Osteoblast (primary cell): Measurements from ENCODE around the gene SLC51B. TPM values are rescaled to one million over a fixed set of nuclear protein-coding genes. Genes with fewer than 3 reads are reported as not detected.

Experiments
- DNase-seq: peaks from one replicate; pipeline ENCODE4 v3.0.0; 2011; ENCODE audit warnings: low spot score, mixed read lengths; ENCODE audit not compliant: insufficient read length; ENCODE audit errors: missing footprints
- H2AFZ ChIP-seq: 2 replicates; pipeline ENCODE4 v1.6.0; 2011; ENCODE audit warnings: mild to moderate bottlenecking, low read length
- H3K27ac ChIP-seq: 2 replicates; pipeline ENCODE4 v1.5.1; 2011; ENCODE audit warnings: mild to moderate bottlenecking, low read depth, low read length, moderate library complexity
- H3K27me3 ChIP-seq: 2 replicates; pipeline ENCODE4 v1.6.0; 2012; ENCODE audit warnings: mild to moderate bottlenecking, control low read depth, inconsistent platforms, low read length, moderate library complexity; ENCODE audit not compliant: insufficient read depth
- H3K36me3 ChIP-seq: 2 replicates; pipeline ENCODE4 v1.5.1; 2011; ENCODE audit warnings: mild to moderate bottlenecking, low read length, control low read depth, moderate library complexity; ENCODE audit not compliant: insufficient read depth
- H3K4me1 ChIP-seq: 2 replicates; pipeline ENCODE4 v1.5.1; 2011; ENCODE audit warnings: mild to moderate bottlenecking, low read length, control low read depth, moderate library complexity; ENCODE audit not compliant: insufficient read depth
- H3K4me2 ChIP-seq: 2 replicates; pipeline ENCODE4 v1.6.0; 2011; ENCODE audit warnings: mild to moderate bottlenecking, low read length; ENCODE audit not compliant: insufficient read depth
- H3K4me3 ChIP-seq: fragments of 200-600 bp; sonication (generic); 3 replicates; pipeline ENCODE4 v1.5.1; 2012; ENCODE audit warnings: mild to moderate bottlenecking, low read length, inconsistent platforms; ENCODE audit not compliant: insufficient read depth
- H3K79me2 ChIP-seq: 2 replicates; pipeline ENCODE4 v1.6.0; 2012; ENCODE audit warnings: mild to moderate bottlenecking, low read length, control low read depth, inconsistent platforms; ENCODE audit not compliant: insufficient read depth
- H3K9me3 ChIP-seq: 2 replicates; pipeline ENCODE4 v1.5.1; 2011; ENCODE audit warnings: low read depth, low read length, control low read depth
- H4K20me1 ChIP-seq: 2 replicates; pipeline ENCODE4 v1.6.0; 2012; ENCODE audit warnings: mild to moderate bottlenecking, low read length, control low read depth; ENCODE audit not compliant: insufficient read depth
- total RNA-seq: library from RNA; depleted of rRNA; stranded (reverse); fragments of >200 nt; gene quantifications from 2 replicates; pipeline ENCODE4 v1.2.3, GENCODE V29; 2012
- TF ChIP-seq, protein P1 (sequence below): IDR thresholded peaks from 2 replicates; pipeline ENCODE4 v1.5.1; 2011; ENCODE audit warnings: mild to moderate bottlenecking, low read depth, low read length, moderate library complexity; ENCODE audit errors: extremely low read depth

SLC51B gene
- total RNA-seq, 1 donor = not detected

DNA sequence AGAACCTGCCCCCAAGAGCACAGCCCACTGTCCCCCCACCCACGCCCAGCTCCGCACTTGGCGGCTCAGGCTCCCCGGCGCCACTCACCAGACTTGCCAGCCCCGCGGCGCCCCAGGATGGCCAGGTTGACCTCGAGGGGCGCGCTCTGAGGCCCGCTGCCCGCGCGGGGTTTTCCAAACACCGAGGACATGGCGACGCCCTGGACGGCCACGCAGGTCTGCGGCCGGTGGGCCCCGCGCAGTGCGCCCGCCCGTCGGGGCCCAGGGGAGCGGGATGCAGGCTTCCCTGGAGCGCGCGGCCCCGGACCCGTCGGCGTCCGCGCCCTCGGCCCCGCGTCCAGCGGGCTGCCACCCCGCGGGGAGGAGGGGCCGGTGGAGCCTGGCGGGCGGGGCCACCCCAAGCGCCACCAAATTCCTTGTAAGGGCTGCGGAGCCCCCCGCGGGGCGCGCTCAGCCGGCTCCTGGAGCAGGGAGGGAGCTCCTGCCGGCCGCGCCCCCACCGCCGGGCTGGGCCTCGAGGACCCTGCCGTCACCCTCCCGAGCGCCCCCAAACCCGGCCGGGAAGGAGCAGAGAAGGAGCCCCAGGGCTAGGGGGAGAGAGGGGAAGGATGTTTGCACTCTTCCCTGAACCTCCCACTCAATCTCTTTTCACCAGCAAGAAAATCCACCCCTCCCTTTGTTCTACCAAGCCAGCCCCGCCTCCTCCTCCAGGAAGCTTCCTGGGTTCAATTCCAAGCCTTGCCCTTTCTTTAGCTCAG, 22.6 kb downstream of the SLC51B start, which contains the start of gene RASL12:
TSS of gene RASL12 (minus strand) at position 347 of the 758 bp plus-strand sequence. CDS start at position 191, 156 bp downstream.
- H3K4me2 ChIP-seq = no peak within 1 kb of the TSS
- H3K4me1 ChIP-seq = peaks cover 25% of the 10 kb centered on the region

GRCh38 chr15:65068403-65068788, 23.2 kb downstream of the SLC51B start:
- Histone ChIP-seq H4K20me1 (no peaks in the 10 kb centered on the region), H3K4me3 (no peak overlapping the region), H3K27ac (no peak overlapping the region), H3K9me3 (no peaks in the 10 kb centered on the region), H2AFZ (no peak overlapping the region), H3K4me2 (no peak overlapping the region), H3K27me3 (peaks cover 42% of the 10 kb centered on the region), H3K79me2 (no peaks in the 10 kb centered on the region), H3K36me3 (no peaks in the 10 kb centered on the region), H3K4me1 (peaks cover 25% of the 10 kb centered on the region)
- DNase-seq = peak; percentile 64
- TF ChIP-seq, protein P1, sequence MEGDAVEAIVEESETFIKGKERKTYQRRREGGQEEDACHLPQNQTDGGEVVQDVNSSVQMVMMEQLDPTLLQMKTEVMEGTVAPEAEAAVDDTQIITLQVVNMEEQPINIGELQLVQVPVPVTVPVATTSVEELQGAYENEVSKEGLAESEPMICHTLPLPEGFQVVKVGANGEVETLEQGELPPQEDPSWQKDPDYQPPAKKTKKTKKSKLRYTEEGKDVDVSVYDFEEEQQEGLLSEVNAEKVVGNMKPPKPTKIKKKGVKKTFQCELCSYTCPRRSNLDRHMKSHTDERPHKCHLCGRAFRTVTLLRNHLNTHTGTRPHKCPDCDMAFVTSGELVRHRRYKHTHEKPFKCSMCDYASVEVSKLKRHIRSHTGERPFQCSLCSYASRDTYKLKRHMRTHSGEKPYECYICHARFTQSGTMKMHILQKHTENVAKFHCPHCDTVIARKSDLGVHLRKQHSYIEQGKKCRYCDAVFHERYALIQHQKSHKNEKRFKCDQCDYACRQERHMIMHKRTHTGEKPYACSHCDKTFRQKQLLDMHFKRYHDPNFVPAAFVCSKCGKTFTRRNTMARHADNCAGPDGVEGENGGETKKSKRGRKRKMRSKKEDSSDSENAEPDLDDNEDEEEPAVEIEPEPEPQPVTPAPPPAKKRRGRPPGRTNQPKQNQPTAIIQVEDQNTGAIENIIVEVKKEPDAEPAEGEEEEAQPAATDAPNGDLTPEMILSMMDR = no peak

More for the DNA sequence above, 22.6 kb downstream of the SLC51B start, which contains the start of gene RASL12:
- Histone ChIP-seq H2AFZ (no peak within 1 kb of the TSS), H4K20me1 (no peaks in the 10 kb centered on the region), H3K27me3 (peaks cover 42% of the 10 kb centered on the region), H3K9me3 (no peaks in the 10 kb centered on the region), H3K36me3 (no peaks in the 10 kb centered on the region), H3K4me3 (peak within 1 kb of the TSS; percentile 22), H3K27ac (no peak within 1 kb of the TSS), H3K79me2 (no peaks in the 10 kb centered on the region)
- DNase-seq = no peak
- TF ChIP-seq, protein P1 = no peak

- Histone ChIP-seq H3K4me3 (no peak overlapping the region), H3K79me2 (no peaks in the 10 kb centered on the region), H3K36me3 (no peaks in the 10 kb centered on the region), H3K27me3 (peaks cover 36% of the 10 kb centered on the region), H4K20me1 (no peaks in the 10 kb centered on the region), H3K27ac (no peak overlapping the region), H3K4me1 (peaks cover 25% of the 10 kb centered on the region), H3K9me3 (no peaks in the 10 kb centered on the region), H3K4me2 (no peak overlapping the region), H2AFZ (no peak overlapping the region)
- peak; percentile 96 for DNase-seq
- TF ChIP-seq, protein P1 = no peak
Observed at GRCh38 chr15:65069179-65069578, 24.0 kb downstream of the SLC51B start.

DNA sequence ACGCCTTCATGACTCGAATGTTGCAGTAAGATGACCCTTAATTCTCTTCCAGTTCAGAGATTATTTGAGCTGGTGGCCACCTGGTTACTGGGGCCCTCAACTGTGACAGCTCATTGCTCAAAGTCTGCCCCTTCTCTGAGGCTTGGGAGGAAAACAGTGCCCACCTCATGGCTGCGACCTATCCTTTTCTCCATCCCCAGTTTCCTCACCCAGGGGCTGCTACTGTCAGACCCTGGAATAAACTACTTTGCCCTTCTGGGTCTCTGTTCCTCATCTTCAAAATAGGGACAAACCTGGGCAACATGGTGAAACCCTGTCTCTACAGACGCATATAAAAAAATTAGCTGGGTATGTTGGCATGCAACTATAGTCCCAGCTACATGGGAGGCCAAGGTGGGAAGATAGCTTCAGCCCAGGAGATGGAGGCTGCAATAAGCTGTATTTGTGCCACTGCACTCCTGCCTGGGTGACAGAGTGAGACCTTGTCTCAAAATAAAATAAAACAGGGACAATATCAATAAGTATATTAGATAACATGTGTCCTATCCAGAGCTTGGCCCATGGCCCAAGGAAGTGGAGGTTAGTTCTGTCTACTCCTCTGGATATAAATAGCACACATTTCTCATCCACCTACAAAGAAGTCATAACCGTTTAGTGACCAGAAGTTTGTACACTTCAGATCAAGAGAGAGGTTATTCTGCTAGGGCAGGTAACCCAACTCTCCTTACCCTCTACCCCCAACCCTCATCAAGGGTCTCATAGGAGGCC, 24.8 kb downstream of the SLC51B start:
- H3K4me3 ChIP-seq = no peak overlapping the region
- no peaks in the 10 kb centered on the region for H3K9me3 ChIP-seq
- TF ChIP-seq, protein P1 = no peak
- no peak overlapping the region for H2AFZ ChIP-seq
- H3K4me1 ChIP-seq = peaks cover 25% of the 10 kb centered on the region
- H3K4me2 ChIP-seq = no peak overlapping the region
- DNase-seq = peak; percentile 68
- no peak overlapping the region for H3K27ac ChIP-seq
- H4K20me1 ChIP-seq = no peaks in the 10 kb centered on the region
- H3K36me3 ChIP-seq = no peaks in the 10 kb centered on the region
- peaks cover 33% of the 10 kb centered on the region for H3K27me3 ChIP-seq
- H3K79me2 ChIP-seq = no peaks in the 10 kb centered on the region
